Endothelial cell (in vitro differentiated cells): Measurements from ENCODE around the gene CPED1. TPM values are rescaled to one million over a fixed set of nuclear protein-coding genes. Genes with fewer than 3 reads are reported as not detected.
"Not testable (repeated sequence)": the region's sequence is repeated elsewhere in the genome, so short reads cannot be mapped to it uniquely, and the experiment has no call there.

ENCODE experiments used
- DNase-seq: peaks from one replicate; pipeline ENCODE4 v3.0.0; 2021; ENCODE audit warnings: low spot score
- H3K27ac Mint-ChIP-seq: one replicate; pipeline ENCODE4 v1.8.0; 2021; ENCODE audit warnings: mixed read lengths, inconsistent platforms; ENCODE audit not compliant: unreplicated experiment
- H3K27me3 Mint-ChIP-seq: one replicate; pipeline ENCODE4 v1.8.0; 2021; ENCODE audit warnings: mild to moderate bottlenecking, moderate library complexity, mixed read lengths, inconsistent platforms; ENCODE audit not compliant: unreplicated experiment
- H3K36me3 Mint-ChIP-seq: one replicate; pipeline ENCODE4 v1.8.0; 2021; ENCODE audit warnings: mild to moderate bottlenecking, low read depth, mixed read lengths, inconsistent platforms; ENCODE audit not compliant: unreplicated experiment
- H3K4me1 Mint-ChIP-seq: one replicate; pipeline ENCODE4 v1.8.0; 2021; ENCODE audit warnings: mild to moderate bottlenecking, mixed read lengths, inconsistent platforms; ENCODE audit not compliant: unreplicated experiment
- H3K4me3 Mint-ChIP-seq: one replicate; pipeline ENCODE4 v1.8.0; 2021; ENCODE audit warnings: mild to moderate bottlenecking, mixed read lengths, inconsistent platforms; ENCODE audit not compliant: unreplicated experiment
- H3K9me3 Mint-ChIP-seq: one replicate; pipeline ENCODE4 v1.8.0; 2021; ENCODE audit warnings: mixed read lengths, inconsistent platforms; ENCODE audit not compliant: unreplicated experiment
- total RNA-seq: library from RNA; stranded (reverse); fragmentation: NEBNext Ultra II Directional; extraction: Animal tissue kit (Norgen Biotek cat#: 25700); gene quantifications from one replicate; pipeline ENCODE4 v1.2.1, GENCODE V29; 2021; ENCODE audit not compliant: unreplicated experiment
- TF ChIP-seq, protein P1 (sequence below): fragments of 200-600 bp; sonication (generic); IDR thresholded peaks from one replicate; pipeline ENCODE4 v1.5.0; 2021; ENCODE audit warnings: antibody characterized with exemption; ENCODE audit not compliant: unreplicated experiment

Gene CPED1
- total RNA-seq, 1 donor from 2014 or later, result 1.8 TPM

DNA sequence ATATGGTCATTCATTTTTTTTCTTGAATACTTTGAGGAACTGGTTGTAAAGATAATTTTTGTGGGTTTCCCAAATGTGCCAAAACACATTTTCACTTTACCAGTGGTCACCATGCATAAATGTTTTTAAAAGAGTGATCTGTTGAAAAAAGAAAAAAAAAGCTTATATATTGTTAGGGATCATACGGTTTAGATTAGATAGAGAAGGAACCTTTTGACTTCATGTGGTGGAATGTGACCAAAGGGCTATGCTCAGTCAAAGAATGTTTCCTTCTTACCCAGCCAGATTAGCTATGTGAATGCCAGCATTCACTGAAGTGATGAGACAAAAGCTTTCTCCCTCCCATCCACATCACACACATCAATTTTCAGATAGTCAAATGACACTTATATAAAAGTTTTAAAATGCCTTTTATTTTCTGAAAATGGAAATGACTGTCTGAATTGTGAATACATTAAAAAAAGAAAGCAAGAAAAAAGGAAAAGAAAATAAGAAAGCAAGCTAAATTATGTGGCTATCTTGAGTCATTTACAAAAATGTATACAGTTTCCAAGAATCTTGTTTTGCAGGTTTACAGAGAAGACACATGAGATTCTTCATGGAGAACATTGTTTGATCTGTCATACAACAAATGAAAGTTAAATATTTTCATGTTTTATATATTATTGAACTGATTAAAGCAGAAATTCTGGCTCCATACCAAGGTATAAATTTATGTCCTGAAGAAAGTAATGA is 8.6 kb upstream of the CPED1 start:
- Mint-ChIP-seq H3K4me3 (no peak overlapping the region), H3K27ac (no peak overlapping the region), H3K4me1 (peaks cover 9% of the 10 kb centered on the region), H3K9me3 (no peaks in the 10 kb centered on the region), H3K27me3 (no peaks in the 10 kb centered on the region), H3K36me3 (no peaks in the 10 kb centered on the region)
- TF ChIP-seq, protein P1, sequence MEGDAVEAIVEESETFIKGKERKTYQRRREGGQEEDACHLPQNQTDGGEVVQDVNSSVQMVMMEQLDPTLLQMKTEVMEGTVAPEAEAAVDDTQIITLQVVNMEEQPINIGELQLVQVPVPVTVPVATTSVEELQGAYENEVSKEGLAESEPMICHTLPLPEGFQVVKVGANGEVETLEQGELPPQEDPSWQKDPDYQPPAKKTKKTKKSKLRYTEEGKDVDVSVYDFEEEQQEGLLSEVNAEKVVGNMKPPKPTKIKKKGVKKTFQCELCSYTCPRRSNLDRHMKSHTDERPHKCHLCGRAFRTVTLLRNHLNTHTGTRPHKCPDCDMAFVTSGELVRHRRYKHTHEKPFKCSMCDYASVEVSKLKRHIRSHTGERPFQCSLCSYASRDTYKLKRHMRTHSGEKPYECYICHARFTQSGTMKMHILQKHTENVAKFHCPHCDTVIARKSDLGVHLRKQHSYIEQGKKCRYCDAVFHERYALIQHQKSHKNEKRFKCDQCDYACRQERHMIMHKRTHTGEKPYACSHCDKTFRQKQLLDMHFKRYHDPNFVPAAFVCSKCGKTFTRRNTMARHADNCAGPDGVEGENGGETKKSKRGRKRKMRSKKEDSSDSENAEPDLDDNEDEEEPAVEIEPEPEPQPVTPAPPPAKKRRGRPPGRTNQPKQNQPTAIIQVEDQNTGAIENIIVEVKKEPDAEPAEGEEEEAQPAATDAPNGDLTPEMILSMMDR, result no peak
- no peak for DNase-seq

DNA sequence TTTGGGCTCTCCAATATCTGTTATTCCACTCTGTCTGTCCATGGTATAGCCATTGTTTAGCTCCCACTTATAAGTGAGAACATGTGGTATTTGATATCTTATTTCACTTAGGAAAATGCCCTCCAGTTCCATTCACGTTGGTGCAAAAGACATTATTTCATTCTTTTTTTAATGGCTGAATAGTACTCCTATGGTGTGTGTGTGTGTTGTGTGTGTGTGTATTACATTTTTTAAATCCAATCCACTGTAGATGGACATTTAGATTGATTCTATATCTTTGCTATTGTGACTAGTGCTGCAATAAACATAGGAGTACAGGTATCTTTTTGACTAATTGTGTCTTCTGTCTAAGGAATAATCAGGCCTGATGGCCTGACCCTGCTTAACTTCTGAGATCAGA is 7.4 kb upstream of the CPED1 start:
- no peaks in the 10 kb centered on the region for H3K9me3 Mint-ChIP-seq
- H3K36me3 Mint-ChIP-seq, result no peaks in the 10 kb centered on the region
- H3K27me3 Mint-ChIP-seq, result no peaks in the 10 kb centered on the region
- H3K4me3 Mint-ChIP-seq, result no peak overlapping the region
- DNase-seq, result no peak
- TF ChIP-seq, protein P1, result no peak
- peaks cover 12% of the 10 kb centered on the region for H3K4me1 Mint-ChIP-seq
- H3K27ac Mint-ChIP-seq, result no peak overlapping the region

- TF ChIP-seq, protein P1, result no peak
- no peaks in the 10 kb centered on the region for H3K27me3 Mint-ChIP-seq
- DNase-seq, result no peak
Measured at GRCh38 chr7:120981888-120982615, 6.5 kb upstream of the CPED1 start.

DNA sequence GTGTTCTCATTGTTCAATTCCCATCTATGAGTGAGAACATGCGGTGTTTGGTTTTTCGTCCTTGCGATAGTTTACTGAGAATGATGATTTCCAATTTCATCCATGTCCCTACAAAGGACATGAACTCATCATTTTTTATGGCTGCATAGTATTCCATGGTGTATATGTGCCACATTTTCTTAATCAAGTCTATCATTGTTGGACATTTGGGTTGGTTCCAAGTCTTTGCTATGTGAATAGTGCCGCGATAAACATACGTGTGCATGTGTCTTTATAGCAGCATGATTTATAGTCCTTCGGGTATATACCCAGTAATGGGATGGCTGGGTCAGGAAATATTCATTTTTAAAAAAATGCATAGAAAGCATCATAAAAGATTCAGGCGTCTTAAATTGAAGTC is 4.9 kb upstream of the CPED1 start:
- not testable (repeated sequence) for H3K36me3 Mint-ChIP-seq, H3K27me3 Mint-ChIP-seq, H3K9me3 Mint-ChIP-seq, H3K4me1 Mint-ChIP-seq, H3K4me3 Mint-ChIP-seq, DNase-seq, H3K27ac Mint-ChIP-seq

More at GRCh38 chr7:120981888-120982615, 6.5 kb upstream of the CPED1 start:
- H3K4me3 Mint-ChIP-seq, result no peak overlapping the region
- peaks cover 8% of the 10 kb centered on the region for H3K4me1 Mint-ChIP-seq
- H3K36me3 Mint-ChIP-seq, result no peaks in the 10 kb centered on the region
- no peak overlapping the region for H3K27ac Mint-ChIP-seq
- no peaks in the 10 kb centered on the region for H3K9me3 Mint-ChIP-seq

GRCh38 chr7:120984406-120984805 is 4.1 kb upstream of the CPED1 start:
- Mint-ChIP-seq H3K4me3 (no peak overlapping the region), H3K27ac (no peak overlapping the region), H3K9me3 (no peaks in the 10 kb centered on the region), H3K4me1 (peaks cover 16% of the 10 kb centered on the region), H3K27me3 (no peaks in the 10 kb centered on the region), H3K36me3 (no peaks in the 10 kb centered on the region)
- DNase-seq, result no peak
- TF ChIP-seq, protein P1, result no peak
